ENCODE measurements around the gene GP1BB.

DNA sequence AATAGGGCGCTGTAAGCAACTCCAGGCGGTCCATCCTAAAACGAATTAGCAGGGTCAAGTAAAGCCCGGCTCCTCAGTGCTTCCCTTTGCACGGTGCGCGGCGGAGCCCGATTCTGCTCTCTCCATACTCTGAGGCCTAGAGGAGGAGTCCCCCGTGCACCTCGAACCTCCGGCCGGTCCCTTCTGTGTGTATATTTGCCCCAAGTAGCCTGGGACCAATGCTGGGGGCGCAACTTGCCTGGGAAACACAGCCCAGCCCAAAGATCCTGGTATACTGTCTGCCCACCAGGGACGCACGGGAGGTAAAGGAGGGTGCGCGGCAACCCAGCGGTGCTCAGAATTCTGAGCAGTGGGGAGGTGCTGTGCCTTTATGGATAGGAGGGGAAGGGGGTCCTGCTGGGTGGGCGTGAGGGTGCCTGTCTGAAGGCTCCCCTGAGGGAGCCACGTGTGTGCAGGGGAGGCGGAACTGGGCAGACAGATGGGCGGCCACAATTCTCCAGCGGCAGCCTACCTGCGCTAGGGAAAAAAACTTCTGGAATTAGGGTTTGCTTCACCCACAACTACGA is 32.5 kb downstream of the GP1BB start:
- TF ChIP-seq, protein P1, sequence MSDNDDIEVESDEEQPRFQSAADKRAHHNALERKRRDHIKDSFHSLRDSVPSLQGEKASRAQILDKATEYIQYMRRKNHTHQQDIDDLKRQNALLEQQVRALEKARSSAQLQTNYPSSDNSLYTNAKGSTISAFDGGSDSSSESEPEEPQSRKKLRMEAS (IDR thresholded peaks at IDR 0.05; ENCODE audit: low read depth), result no peak
- TF ChIP-seq, protein P2, sequence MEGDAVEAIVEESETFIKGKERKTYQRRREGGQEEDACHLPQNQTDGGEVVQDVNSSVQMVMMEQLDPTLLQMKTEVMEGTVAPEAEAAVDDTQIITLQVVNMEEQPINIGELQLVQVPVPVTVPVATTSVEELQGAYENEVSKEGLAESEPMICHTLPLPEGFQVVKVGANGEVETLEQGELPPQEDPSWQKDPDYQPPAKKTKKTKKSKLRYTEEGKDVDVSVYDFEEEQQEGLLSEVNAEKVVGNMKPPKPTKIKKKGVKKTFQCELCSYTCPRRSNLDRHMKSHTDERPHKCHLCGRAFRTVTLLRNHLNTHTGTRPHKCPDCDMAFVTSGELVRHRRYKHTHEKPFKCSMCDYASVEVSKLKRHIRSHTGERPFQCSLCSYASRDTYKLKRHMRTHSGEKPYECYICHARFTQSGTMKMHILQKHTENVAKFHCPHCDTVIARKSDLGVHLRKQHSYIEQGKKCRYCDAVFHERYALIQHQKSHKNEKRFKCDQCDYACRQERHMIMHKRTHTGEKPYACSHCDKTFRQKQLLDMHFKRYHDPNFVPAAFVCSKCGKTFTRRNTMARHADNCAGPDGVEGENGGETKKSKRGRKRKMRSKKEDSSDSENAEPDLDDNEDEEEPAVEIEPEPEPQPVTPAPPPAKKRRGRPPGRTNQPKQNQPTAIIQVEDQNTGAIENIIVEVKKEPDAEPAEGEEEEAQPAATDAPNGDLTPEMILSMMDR (IDR thresholded peaks at IDR 0.05), result no peak; the same call in 1 of the 2 replicates
- no peak for TF ChIP-seq POLR2AphosphoS5 (IDR thresholded peaks at IDR 0.05; ENCODE audit: low read depth, low read length)
- TF ChIP-seq TAF1 (IDR thresholded peaks at IDR 0.05; ENCODE audit: borderline replicate concordance, low read depth, low read length), result no peak
- TF ChIP-seq, protein P3, sequence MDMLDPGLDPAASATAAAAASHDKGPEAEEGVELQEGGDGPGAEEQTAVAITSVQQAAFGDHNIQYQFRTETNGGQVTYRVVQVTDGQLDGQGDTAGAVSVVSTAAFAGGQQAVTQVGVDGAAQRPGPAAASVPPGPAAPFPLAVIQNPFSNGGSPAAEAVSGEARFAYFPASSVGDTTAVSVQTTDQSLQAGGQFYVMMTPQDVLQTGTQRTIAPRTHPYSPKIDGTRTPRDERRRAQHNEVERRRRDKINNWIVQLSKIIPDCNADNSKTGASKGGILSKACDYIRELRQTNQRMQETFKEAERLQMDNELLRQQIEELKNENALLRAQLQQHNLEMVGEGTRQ (IDR thresholded peaks at IDR 0.05; ENCODE audit: borderline replicate concordance, low read depth, low read length), result no peak

All from SK-N-SH (cell line).